Activated T-helper 2 cell treated with anti-CD3 and anti-CD28 coated beads, Interferon-gamma antibody, Interleukin-2, Interleukin-4, amounts not matched to agents 10 μg/mL and 5 μg/mL and 100 μg/mL, durations not matched to agents 14 hours and 24 hours and 36 hours (primary cell): Measurements from ENCODE around the gene C19orf12. TPM values are rescaled to one million over a fixed set of nuclear protein-coding genes. Genes with fewer than 3 reads are reported as not detected.
"Not testable (repeated sequence)": the region's sequence is repeated elsewhere in the genome, so short reads cannot be mapped to it uniquely, and the experiment has no call there.

Experiments
- DNase-seq: peaks from one replicate; pipeline ENCODE4 v3.0.0; 2021; ENCODE audit warnings: low spot score
- H3K27ac Mint-ChIP-seq: one replicate; pipeline ENCODE4 v1.8.0; 2021; ENCODE audit warnings: mixed read lengths
- H3K27me3 Mint-ChIP-seq: one replicate; pipeline ENCODE4 v1.8.0; 2021; ENCODE audit warnings: low read depth, mixed read lengths
- H3K36me3 Mint-ChIP-seq: one replicate; pipeline ENCODE4 v1.8.0; 2021; ENCODE audit warnings: low read depth, mixed read lengths
- H3K4me1 Mint-ChIP-seq: one replicate; pipeline ENCODE4 v1.8.0; 2021; ENCODE audit warnings: low read depth, mixed read lengths
- H3K4me3 Mint-ChIP-seq: one replicate; pipeline ENCODE4 v1.8.0; 2021; ENCODE audit warnings: low read depth, mild to moderate bottlenecking, moderate library complexity, mixed read lengths
- H3K9me3 Mint-ChIP-seq: one replicate; pipeline ENCODE4 v1.8.0; 2021; ENCODE audit warnings: mixed read lengths
- intact Hi-C: fragments of 100-400 bp; cut with micrococcal nuclease; formaldehyde crosslinking; loops from one replicate; pipeline ENCODE4 v1.15.1; 2023
- total RNA-seq: library from RNA; stranded (reverse); gene quantifications from 2 replicates; pipeline ENCODE4 v1.2.3, GENCODE V29; 2022

Gene C19orf12
- total RNA-seq, 1 donor from 2014 or later = 41.9 TPM

- DNase-seq = no peak
- H3K4me1 Mint-ChIP-seq = peaks cover 54% of the 10 kb centered on the region
- intact Hi-C loops = no loop called here
- H3K27ac Mint-ChIP-seq = peak overlapping the region; percentile 55
- H3K4me3 Mint-ChIP-seq = no peak overlapping the region
- no peaks in the 10 kb centered on the region for H3K27me3 Mint-ChIP-seq
- H3K36me3 Mint-ChIP-seq = peaks cover 59% of the 10 kb centered on the region
- H3K9me3 Mint-ChIP-seq = no peaks in the 10 kb centered on the region
These were observed 38.5 kb downstream of the C19orf12 start for GRCh38 chr19:29676586-29676985.

GRCh38 chr19:29675650-29676186 is 39.3 kb downstream of the C19orf12 start:
- H3K9me3 Mint-ChIP-seq = no peaks in the 10 kb centered on the region
- H3K27ac Mint-ChIP-seq = no peak overlapping the region
- H3K27me3 Mint-ChIP-seq = no peaks in the 10 kb centered on the region
- H3K4me1 Mint-ChIP-seq = peaks cover 55% of the 10 kb centered on the region
- H3K4me3 Mint-ChIP-seq = no peak overlapping the region
- intact Hi-C loops = no loop called here
- peaks cover 65% of the 10 kb centered on the region for H3K36me3 Mint-ChIP-seq
- DNase-seq = no peak

- Mint-ChIP-seq H3K4me3 (no peak overlapping the region), H3K4me1 (peaks cover 53% of the 10 kb centered on the region), H3K27me3 (no peaks in the 10 kb centered on the region), H3K36me3 (peaks cover 69% of the 10 kb centered on the region), H3K27ac (no peak overlapping the region), H3K9me3 (no peaks in the 10 kb centered on the region)
- intact Hi-C loops = no loop called here
- DNase-seq = no peak
These were observed 39.9 kb downstream of the C19orf12 start for GRCh38 chr19:29675120-29675649.

DNA sequence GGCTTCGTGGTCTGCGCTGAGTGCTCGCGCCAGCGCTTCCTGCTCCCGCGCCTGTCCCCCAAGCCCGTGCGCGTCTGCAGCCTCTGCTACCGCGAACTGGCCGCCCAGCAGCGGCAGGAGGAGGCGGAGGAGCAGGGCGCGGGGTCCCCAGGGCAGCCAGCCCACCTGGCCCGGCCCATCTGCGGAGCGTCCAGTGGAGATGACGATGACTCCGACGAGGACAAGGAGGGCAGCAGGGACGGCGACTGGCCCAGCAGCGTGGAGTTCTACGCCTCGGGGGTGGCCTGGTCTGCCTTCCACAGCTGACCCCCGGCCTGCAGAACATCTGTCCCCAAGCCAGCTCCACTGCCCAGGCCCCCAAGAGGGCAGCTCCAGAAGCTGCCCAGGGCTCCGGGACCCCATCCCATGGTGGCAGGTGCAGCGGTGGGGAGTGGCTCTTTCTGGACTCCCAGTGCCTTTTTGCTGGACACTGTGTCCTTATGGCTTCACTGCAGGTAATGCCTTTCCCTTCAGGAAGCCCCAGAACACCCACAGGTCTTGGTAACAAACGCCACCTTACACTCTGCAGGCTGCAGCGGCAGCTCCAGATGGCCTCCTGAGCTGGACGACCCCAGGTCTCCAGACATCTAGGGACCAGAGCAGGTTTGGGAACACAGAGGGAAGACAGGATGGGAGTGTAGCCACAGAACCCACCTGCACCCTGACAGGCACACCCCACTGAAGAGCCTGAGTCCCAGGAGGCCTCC is 40.5 kb downstream of the C19orf12 start:
- Mint-ChIP-seq H3K27me3 (no peaks in the 10 kb centered on the region), H3K4me3 (no peak overlapping the region), H3K9me3 (no peaks in the 10 kb centered on the region), H3K36me3 (peaks cover 71% of the 10 kb centered on the region), H3K4me1 (peaks cover 54% of the 10 kb centered on the region), H3K27ac (no peak overlapping the region)
- DNase-seq = no peak
- intact Hi-C loops = no loop called here

- no peak for DNase-seq
- Mint-ChIP-seq H3K36me3 (peaks cover 77% of the 10 kb centered on the region), H3K9me3 (no peaks in the 10 kb centered on the region)
These were observed 41.4 kb downstream of the C19orf12 start for GRCh38 chr19:29673451-29674371.

DNA sequence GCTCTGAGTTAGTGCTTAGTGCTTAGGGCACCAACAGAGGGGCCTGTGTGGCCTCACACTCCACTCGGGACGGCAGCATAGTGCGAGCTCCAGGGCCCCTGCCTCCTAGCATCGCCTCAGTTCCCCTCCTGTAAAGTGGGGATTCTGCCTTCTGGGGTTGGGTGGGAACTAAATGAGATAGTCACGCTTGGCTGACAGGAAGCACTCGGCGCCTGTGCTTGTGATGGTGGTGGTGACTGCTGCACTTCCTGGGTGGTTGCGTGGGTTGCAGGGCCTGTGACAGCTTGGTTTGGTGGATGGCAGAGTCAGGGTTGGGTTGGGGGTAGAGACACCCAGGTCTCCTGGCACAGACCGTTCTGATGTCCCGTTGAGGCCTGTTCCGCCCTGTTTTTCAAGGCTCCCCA is 42.1 kb downstream of the C19orf12 start:
- H3K9me3 Mint-ChIP-seq = no peaks in the 10 kb centered on the region
- peak; percentile 75 for DNase-seq
- H3K4me1 Mint-ChIP-seq = peaks cover 63% of the 10 kb centered on the region
- peak overlapping the region; percentile 67 for H3K4me3 Mint-ChIP-seq
- H3K27ac Mint-ChIP-seq = peak overlapping the region; percentile 87
- peaks cover 77% of the 10 kb centered on the region for H3K36me3 Mint-ChIP-seq
- intact Hi-C loops = loop anchor here (1.0 kb wide), 1 partner anchor 14 kb away; no protein-coding TSS in a partner anchor
- H3K27me3 Mint-ChIP-seq = no peaks in the 10 kb centered on the region

More at GRCh38 chr19:29673451-29674371, 41.4 kb downstream of the C19orf12 start:
- Mint-ChIP-seq H3K4me1 (peaks cover 58% of the 10 kb centered on the region), H3K27ac (peak overlapping the region; percentile 87), H3K4me3 (peak overlapping the region; percentile 67), H3K27me3 (no peaks in the 10 kb centered on the region)
- intact Hi-C loops = loop anchor here (1.0 kb wide), 1 partner anchor 14 kb away; no protein-coding TSS in a partner anchor

- no peaks in the 10 kb centered on the region for H3K27me3 Mint-ChIP-seq
- intact Hi-C loops = no loop called here
- DNase-seq = no peak
- H3K27ac Mint-ChIP-seq = peak overlapping the region; percentile 87
- peak overlapping the region; percentile 67 for H3K4me3 Mint-ChIP-seq
- peaks cover 79% of the 10 kb centered on the region for H3K36me3 Mint-ChIP-seq
- H3K4me1 Mint-ChIP-seq = peaks cover 68% of the 10 kb centered on the region
- no peaks in the 10 kb centered on the region for H3K9me3 Mint-ChIP-seq
These were observed 42.6 kb downstream of the C19orf12 start for GRCh38 chr19:29672319-29672932.

DNA sequence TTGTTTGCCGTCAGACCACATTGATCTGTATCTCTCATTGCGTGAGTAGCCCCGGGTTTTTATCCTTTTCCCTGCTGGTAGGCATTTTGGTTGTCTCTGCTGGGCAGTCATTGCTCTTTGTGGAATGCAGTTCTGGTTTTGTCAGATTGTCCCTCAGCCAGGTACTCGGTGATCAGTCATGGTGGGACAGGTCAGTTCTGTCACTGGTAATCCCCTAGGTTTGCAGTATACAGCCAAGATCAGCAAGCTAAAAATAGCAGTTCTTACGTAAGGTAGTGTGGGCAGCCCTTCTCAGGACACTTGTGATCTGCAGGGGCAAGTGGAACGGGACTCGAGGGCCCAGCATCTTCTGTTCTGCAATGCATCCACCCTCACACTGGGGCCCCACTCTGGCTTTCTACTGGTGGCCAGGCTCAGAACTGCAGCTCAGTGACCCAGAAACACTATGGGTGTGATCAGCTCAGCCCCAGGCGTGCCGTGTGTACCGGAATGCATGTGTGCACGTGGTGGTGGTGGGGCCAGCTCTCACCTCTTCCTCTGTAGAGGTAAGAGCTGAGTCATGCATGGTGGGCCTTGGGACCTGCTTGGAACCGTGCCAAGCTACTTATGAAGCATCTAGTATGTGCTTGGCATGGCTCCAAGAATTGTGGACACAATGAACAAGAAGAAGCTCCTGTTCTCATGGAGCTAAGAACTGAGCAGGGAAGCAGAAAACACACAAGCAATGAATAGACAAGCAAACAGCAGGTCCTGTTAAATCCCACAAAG is 43.5 kb downstream of the C19orf12 start:
- Mint-ChIP-seq H3K4me1 (peaks cover 67% of the 10 kb centered on the region), H3K27me3 (no peaks in the 10 kb centered on the region), H3K27ac (peak overlapping the region; percentile 87), H3K4me3 (peak overlapping the region; percentile 67), H3K9me3 (no peaks in the 10 kb centered on the region), H3K36me3 (peaks cover 80% of the 10 kb centered on the region)
- DNase-seq = peak; percentile 78
- intact Hi-C loops = loop anchor here (1.0 to 2.0 kb wide), 2 partner anchors 9 to 61 kb away; no protein-coding TSS in a partner anchor

GRCh38 chr19:29671026-29671392 is 44.1 kb downstream of the C19orf12 start:
- DNase-seq, H3K9me3 Mint-ChIP-seq, H3K27me3 Mint-ChIP-seq: not testable (repeated sequence)
- peak overlapping the region; percentile 87 for H3K27ac Mint-ChIP-seq
- peak overlapping the region; percentile 67 for H3K4me3 Mint-ChIP-seq
- peaks cover 76% of the 10 kb centered on the region for H3K36me3 Mint-ChIP-seq
- H3K4me1 Mint-ChIP-seq = peaks cover 65% of the 10 kb centered on the region
- intact Hi-C loops = loop anchor here (1.0 to 2.0 kb wide), 2 partner anchors 9 to 60 kb away; no protein-coding TSS in a partner anchor

- Mint-ChIP-seq H3K9me3 (no peaks in the 10 kb centered on the region), H3K4me3 (peak overlapping the region; percentile 42), H3K36me3 (peaks cover 69% of the 10 kb centered on the region), H3K4me1 (peaks cover 61% of the 10 kb centered on the region), H3K27me3 (no peaks in the 10 kb centered on the region), H3K27ac (peak overlapping the region; percentile 42)
- DNase-seq = no peak
- intact Hi-C loops = loop anchor here (2.0 kb wide), 1 partner anchor 59 kb away; no protein-coding TSS in a partner anchor
These were observed 44.8 kb downstream of the C19orf12 start for GRCh38 chr19:29670255-29670654.

GRCh38 chr19:29668746-29669609 is 46.1 kb downstream of the C19orf12 start:
- Mint-ChIP-seq H3K4me1 (peaks cover 67% of the 10 kb centered on the region), H3K27ac (peak overlapping the region; percentile 82), H3K4me3 (peak overlapping the region; percentile 85), H3K9me3 (no peaks in the 10 kb centered on the region), H3K27me3 (no peaks in the 10 kb centered on the region), H3K36me3 (peaks cover 67% of the 10 kb centered on the region)
- intact Hi-C loops = loop anchor here (10.0 kb wide), 1 partner anchor 276 kb away; the partner anchor contains the start of gene URI1
- DNase-seq = no peak
